Measurements from ENCODE around the gene OR8A1.

OR8A1 gene
- total RNA-seq, result 0 reads per million in 2 experiments

GRCh38 chr11:124569697-124570096 lies at the start of gene OR8A1:
Gene OR8A1 (plus strand): TSS chr11:124569997. CDS start chr11:124570120, 123 bp downstream.
- no peak for DNase-seq (ENCODE audit: low read depth)

DNA sequence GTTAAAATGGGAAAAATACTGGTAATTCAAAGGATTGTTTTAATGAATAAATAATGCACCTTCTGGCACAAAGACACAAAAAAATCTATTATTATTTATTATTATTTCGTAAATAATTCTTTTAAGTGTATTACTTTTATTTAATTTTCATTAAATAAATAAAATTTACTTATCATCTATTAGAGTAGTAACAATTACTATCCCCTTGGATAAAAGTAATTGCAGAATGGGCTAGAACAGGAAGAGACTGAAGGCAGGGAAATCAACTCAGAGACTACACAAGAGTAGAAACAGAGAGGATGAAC lies 49.3 kb upstream of the OR8A1 start:
- no peak for DNase-seq (ENCODE audit: low read depth)

- no peak for DNase-seq (ENCODE audit: low read depth)
These were observed 36.2 kb upstream of the OR8A1 start for GRCh38 chr11:124533626-124534025.

DNA sequence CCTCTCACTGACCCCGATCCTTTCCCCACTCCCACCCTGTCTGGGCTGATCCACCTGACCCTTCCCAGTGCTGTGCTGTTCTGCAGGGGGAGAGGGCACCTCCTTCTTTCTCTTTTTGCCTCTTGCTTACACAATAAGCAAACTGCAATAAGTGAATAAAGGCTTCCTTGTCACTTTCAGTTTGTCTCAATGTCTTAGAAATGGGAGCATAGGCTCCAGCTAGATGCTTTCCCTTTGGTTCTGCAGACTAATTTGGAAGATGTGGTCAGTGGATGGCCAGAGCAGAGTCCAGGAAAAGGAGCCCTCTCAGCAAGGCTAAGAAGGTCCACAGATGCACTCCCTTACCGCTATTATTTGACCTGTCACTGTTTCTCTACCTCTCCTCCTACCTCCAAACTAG lies 35.7 kb upstream of the OR8A1 start:
- no peak for DNase-seq (ENCODE audit: low read depth)

DNA sequence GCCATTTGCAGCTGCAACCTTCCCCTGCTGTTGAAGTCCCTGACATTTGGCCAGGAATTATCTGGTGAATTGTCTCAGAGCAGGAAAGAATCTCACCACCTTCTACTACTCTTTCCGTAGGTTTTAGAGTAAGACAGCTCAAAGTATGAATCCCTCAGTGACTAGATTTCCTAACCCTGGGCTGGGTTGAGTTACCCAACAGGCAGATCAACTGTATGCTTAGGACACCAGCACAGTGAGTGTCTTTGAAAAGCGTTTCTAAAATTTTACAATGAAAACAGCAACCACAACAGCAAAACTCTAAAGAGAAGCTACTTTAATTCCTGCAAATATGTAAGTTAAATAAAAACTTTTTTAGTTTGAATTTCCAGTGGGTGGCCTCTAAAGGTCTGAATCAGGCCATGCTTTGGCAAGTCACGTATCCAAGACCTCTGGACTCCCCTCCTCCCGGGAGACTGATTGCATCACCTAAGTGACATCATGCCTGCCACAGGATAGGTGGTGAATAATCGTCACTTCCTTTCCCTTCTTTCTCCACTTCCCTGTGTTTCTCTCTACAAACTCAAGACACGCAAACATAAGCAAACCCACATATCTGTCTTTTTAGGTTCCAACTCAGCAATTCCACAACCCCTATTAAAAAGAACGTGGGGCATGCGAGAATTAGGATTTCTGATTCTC lies 34.1 kb upstream of the OR8A1 start:
- no peak for DNase-seq (ENCODE audit: low read depth)

- DNase-seq (ENCODE audit: low read depth), result no peak
These were observed 33.3 kb upstream of the OR8A1 start for GRCh38 chr11:124536520-124536919.

DNA sequence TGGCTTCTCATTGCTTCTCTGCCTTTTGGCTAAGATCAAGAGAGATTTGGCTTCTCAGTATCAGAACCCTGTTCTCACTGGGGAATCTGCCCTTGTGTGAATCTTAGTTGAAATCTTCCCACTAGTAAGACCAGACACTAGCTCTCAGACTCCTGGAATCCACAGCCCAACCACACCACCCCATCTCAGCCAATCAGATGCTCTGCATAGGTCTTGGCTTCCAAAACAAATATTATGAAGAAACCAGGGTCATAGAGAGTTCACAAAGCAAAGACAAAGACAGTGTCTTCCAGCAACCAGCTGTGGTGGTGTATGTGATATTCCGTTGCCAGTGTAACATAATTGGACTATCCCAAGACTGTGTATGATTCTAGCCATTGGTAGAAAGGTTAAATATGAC lies 31.8 kb upstream of the OR8A1 start:
- DNase-seq (ENCODE audit: low read depth), result no peak

DNA sequence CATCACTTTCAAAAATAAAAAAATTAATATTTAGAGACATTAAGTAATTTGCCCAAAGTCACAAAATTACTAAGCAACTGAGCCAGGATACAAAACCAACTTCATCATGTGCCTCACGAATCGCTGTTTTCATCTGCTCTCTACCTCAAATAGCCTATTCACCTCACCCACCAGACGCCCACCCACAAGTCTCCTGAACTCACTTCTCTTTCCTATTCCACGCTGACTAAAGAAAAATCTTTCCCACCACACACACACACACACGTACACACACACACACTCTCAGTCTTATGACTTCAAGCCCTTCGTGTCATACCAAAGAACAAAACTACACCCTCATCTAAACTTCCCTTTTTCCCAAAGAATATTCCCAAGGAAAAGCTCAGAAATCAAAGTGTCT lies 28.6 kb upstream of the OR8A1 start:
- no peak for DNase-seq (ENCODE audit: low read depth)

DNA sequence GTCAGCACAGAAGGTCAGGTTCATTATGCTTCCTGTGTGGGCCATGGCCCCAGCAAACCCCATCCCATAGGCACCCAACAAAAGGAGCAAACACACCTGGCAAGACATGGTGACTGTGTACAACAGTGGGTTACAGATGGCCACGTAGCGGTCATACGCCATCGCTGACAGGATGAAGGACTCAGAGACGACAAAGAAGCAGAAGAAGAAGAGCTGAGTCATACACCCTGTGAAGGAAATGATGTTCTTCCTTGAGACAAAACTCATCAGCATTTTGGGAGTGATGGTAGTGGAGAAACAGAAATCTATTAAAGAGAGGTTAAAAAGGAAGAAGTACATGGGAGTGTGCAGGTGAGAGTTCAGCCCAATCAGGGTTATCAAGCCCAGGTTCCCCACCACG lies 26.7 kb upstream of the OR8A1 start:
- DNase-seq (ENCODE audit: low read depth), result no peak

DNA sequence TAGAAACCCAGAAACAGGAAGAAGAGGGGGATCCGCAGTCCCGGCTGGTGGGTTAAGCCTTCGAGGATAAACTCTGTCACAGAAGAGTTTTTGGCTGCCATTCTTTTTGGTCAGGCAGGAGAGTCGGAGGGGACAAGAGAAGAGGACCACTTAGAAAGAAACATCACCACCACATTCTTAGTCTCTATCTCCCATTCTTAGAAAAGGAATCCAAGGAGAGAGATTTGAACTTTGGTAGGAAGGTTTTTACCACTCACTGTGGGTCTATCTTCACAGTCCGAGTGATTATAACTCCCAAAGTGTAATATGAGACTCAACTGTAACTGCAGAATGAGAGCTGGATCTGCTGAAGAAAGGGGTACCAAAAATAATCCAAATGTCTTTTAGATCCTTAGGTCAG lies 26.2 kb upstream of the OR8A1 start, which contains the start of gene OR8B12:
Gene OR8B12 (minus strand): TSS at position 101 of the 400 bp plus-strand sequence. CDS start 0 bp downstream, at position 101.
- DNase-seq (ENCODE audit: low read depth), result no peak

- no peak for DNase-seq (ENCODE audit: low read depth)
These were observed 18.6 kb upstream of the OR8A1 start for GRCh38 chr11:124551189-124551588.

- DNase-seq (ENCODE audit: low read depth), result no peak
These were observed 17.8 kb upstream of the OR8A1 start for GRCh38 chr11:124551987-124552386.

DNA sequence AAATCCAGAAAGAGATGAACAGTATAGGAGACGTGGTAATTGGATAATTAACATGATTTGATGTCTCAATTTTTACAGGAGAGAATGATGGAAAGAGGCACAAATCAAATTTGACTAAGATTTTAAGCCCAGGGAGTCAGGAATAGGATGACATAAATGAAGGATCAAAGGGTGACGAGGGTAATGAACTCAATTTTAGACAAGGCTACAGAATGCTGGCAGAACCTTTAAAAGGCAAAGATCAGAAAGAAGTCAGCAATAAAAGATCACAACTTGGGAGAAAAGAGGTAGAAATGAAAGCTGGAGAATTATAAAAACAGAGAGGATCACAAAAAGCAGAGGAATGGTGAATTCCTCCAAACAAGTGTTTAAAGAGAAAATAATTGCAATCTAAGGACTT lies 13.0 kb upstream of the OR8A1 start:
- no peak for DNase-seq (ENCODE audit: low read depth)

DNA sequence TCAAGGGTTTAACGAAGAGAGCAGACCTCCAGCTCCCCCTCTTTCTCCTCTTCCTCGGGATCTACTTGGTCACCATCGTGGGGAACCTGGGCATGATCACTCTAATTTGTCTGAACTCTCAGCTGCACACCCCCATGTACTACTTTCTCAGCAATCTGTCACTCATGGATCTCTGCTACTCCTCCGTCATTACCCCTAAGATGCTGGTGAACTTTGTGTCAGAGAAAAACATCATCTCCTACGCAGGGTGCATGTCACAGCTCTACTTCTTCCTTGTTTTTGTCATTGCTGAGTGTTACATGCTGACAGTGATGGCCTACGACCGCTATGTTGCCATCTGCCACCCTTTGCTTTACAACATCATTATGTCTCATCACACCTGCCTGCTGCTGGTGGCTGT lies 363 bp downstream of the OR8A1 start:
- DNase-seq (ENCODE audit: low read depth), result no peak

DNA sequence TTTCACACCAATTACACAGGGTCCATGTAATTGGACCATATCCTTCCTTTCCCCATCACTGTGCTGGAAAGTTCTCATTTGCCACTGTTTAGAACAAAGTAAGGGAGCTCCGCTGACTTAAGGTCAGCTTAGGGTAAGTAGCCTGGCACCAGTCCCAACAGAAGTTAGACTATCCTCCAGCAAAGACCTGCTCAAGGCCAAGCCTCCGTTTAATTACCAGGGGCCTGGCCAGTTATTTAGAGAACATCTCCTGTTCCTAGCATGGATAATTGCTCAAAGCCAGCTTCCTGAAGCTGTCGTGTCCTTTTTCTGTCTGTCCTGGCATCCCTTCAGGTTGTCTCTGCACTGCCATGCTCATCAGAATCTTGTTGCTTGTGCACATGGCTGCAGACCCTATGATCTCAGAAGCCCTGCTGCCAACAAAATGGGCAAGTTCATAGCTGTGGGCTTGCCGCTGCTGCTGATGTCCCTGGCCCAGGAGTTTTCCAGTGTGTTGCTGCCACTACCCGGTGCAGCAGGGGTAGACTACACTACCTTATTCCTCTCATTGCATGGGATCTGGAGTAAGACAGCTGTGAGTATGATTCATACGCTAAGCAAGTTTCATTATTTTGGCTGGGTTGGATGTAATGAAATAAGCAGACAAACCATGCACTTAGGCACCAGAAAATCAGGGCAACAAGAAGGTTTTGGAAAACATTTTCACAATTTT lies 8.1 kb downstream of the OR8A1 start:
- DNase-seq (ENCODE audit: low read depth), result no peak

DNA sequence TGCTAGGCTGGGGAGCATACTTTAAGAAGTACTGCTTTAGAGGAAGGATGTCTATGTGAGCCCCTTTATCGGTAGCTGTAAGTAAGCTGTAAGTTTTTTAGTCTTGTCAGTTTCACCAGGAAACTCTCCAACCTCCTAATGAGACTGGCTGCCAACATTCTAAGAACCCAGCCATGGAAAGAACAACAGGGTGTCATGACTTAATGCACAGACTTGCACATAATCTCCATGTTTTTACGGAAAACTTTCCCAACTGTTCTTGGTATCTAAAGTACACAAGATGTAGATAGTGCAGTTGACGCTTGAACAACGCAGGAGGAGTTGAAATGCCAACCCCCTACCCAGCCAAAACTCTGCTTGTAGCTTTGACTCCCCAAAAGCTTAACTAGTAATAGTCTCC lies 9.0 kb downstream of the OR8A1 start:
- no peak for DNase-seq (ENCODE audit: low read depth)

GRCh38 chr11:124581817-124582216 lies 12.0 kb downstream of the OR8A1 start:
- DNase-seq (ENCODE audit: low read depth), result no peak

GRCh38 chr11:124582565-124582964 lies 12.8 kb downstream of the OR8A1 start:
- no peak for DNase-seq (ENCODE audit: low read depth)

DNA sequence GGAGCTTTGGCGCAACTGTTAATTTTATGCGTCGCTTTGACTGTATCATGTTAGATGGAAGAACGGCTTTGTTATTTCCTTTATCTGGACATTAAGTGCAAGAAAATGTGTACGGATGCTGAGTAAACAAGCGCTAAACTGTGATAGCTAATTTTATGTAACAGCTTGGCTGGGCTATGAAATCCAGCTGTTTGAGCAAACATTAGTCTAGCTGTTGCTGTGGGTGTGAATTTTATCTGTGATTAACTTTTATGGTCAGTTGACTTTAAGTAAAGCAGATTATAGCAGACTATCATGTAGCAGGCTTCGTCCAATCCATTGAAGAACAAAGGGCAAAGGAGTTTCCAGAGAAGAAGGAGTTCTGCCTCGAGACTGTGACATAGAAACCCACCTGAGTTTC lies 14.0 kb downstream of the OR8A1 start:
- DNase-seq (ENCODE audit: low read depth), result no peak

GRCh38 chr11:124584681-124585372 lies 15.0 kb downstream of the OR8A1 start:
- DNase-seq (ENCODE audit: low read depth), result no peak

DNA sequence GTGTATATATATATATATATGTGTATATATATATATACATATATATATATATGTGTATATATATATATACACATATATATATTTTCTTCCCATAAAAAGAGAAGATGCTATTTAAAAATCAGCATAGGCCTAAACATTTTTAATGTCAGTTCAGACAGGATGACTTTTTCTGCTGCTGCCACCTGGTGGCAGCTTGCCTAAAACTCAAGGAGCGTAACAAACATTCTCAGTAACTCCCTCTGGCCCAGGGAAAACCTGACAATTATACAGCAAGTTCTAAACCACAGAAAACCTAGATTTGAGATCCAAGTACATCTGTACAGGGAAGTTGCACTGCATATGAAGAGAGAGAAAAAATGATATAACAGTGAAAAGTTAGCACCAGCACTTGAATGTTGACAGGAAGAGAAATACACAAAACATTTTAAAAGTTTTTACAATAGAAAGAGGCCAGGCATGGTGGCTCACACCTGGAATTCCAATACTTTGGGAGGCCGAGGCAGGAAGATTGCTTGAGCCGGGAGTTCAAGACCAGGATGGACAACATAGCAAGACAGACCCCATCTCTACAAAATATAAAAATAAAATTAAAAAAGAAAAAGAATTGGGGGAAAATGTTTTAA lies 16.6 kb downstream of the OR8A1 start:
- no peak for DNase-seq (ENCODE audit: low read depth)

- DNase-seq (ENCODE audit: low read depth), result no peak
These were observed 21.6 kb downstream of the OR8A1 start for GRCh38 chr11:124591430-124591829.

DNA sequence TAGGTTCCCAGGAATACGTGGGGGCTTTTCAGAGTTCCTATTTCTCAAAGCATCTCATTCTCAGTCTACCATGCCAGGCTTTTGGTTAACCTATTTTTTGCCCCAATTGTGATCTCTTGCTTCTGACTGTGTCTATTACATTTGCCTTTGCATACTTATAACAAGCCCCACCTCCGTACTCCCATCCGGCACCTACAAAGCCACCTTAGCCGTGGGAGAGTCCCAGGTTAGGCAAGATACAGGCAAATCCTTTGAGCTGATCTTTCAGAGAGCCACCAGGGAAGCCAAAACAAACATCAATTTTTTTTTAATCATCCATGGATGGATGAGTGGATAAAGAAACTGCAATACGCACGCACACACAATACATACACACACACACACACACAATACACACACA lies 22.8 kb downstream of the OR8A1 start:
- no peak for DNase-seq (ENCODE audit: low read depth)

All from T follicular helper cell (primary cell).